ENCODE results near the gene VEGFC.

The VEGFC gene

DNA sequence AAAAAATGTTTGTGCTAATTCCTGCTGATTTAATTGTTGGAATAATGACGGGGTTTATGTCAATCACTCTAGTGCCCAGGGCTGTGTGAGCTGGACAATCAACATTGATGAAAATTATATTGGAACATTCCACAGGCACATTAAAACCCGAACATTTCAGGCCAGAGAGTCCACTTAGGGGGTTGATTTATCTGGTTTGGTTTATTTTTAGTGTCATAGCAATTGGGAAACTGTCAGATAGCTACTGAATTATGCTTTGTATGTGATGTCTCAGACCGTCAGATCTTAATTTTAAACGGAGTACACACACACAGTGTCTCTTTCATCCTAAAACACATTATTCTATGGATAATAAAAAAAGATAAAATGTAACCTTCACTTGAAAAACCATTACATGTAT is 51.5 kb downstream of the VEGFC start:
- Histone ChIP-seq H3K9me3 (ENCODE audit: insufficient read depth, low read depth, low read length) (no peaks in the 10 kb centered on the region), H3K4me2 (ENCODE audit: low read depth, low read length, poor library complexity, severe bottlenecking) (no peak overlapping the region), H3K4me1 (ENCODE audit: insufficient read depth, low read length, poor library complexity, severe bottlenecking) (no peaks in the 10 kb centered on the region), H2AFZ (ENCODE audit: low read length) (no peak overlapping the region), H3K9ac (ENCODE audit: low read depth, low read length, poor library complexity, severe bottlenecking) (no peak overlapping the region), H3K79me2 (ENCODE audit: insufficient read depth, low read length) (no peaks in the 10 kb centered on the region), H4K20me1 (ENCODE audit: insufficient read depth, low read length, poor library complexity, severe bottlenecking) (no peaks in the 10 kb centered on the region), H3K36me3 (ENCODE audit: insufficient read depth, low read length) (no peaks in the 10 kb centered on the region), H3F3A (ENCODE audit: low read depth) (no peaks in the 10 kb centered on the region), H3K9me2 (replicated peaks; ENCODE audit: low read depth, low read length) (no peaks in the 10 kb centered on the region), H3K4me3 (ENCODE audit: low read length, poor library complexity, severe bottlenecking) (no peak overlapping the region), H3K27me3 (ENCODE audit: insufficient read depth, low read length, poor library complexity, severe bottlenecking) (no peaks in the 10 kb centered on the region)
- TF ChIP-seq CTCF (conservative IDR thresholded peaks at IDR 0.05; ENCODE audit: low read length) = no peak
- no peak for TF ChIP-seq EZH2phosphoT487 (IDR thresholded peaks at IDR 0.05; ENCODE audit: borderline replicate concordance)

- H4K20me1 ChIP-seq (ENCODE audit: insufficient read depth, low read length, poor library complexity, severe bottlenecking) = no peaks in the 10 kb centered on the region
- TF ChIP-seq EZH2phosphoT487 (IDR thresholded peaks at IDR 0.05; ENCODE audit: borderline replicate concordance) = no peak
- TF ChIP-seq CTCF (conservative IDR thresholded peaks at IDR 0.05; ENCODE audit: low read length) = no peak
Observed at GRCh38 chr4:176735300-176735699, 57.4 kb downstream of the VEGFC start.

DNA sequence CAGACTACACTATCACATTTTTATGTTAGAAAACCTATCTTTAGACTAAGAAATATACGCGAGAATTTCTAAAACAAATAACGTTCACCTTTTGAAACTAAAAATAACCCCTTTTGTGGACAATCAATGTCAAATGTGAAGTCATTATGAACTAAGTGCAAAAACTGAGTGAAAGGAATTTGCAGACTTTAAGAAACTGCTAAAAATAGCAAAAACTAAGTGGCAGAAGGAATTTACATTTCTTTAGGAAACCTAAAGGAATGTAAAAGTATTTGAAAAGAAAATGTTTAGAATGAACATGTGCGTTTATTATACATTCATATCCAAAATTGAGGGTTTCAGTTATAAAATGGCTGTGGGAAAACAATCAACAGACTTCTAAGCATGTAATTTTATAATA is 58.3 kb downstream of the VEGFC start:
- no peaks in the 10 kb centered on the region for H3K27me3 ChIP-seq (ENCODE audit: insufficient read depth, low read length, poor library complexity, severe bottlenecking)
- TF ChIP-seq CTCF (conservative IDR thresholded peaks at IDR 0.05; ENCODE audit: low read length) (no peak), EZH2phosphoT487 (IDR thresholded peaks at IDR 0.05; ENCODE audit: borderline replicate concordance) (no peak)
- H3K79me2 ChIP-seq (ENCODE audit: insufficient read depth, low read length) = no peaks in the 10 kb centered on the region

More at GRCh38 chr4:176735300-176735699, 57.4 kb downstream of the VEGFC start:
- Histone ChIP-seq H3K4me1 (ENCODE audit: insufficient read depth, low read length, poor library complexity, severe bottlenecking) (no peaks in the 10 kb centered on the region), H3F3A (ENCODE audit: low read depth) (no peaks in the 10 kb centered on the region), H3K4me2 (ENCODE audit: low read depth, low read length, poor library complexity, severe bottlenecking) (no peak overlapping the region), H3K9me2 (replicated peaks; ENCODE audit: low read depth, low read length) (no peaks in the 10 kb centered on the region), H3K27me3 (ENCODE audit: insufficient read depth, low read length, poor library complexity, severe bottlenecking) (no peaks in the 10 kb centered on the region), H3K9me3 (ENCODE audit: insufficient read depth, low read depth, low read length) (no peaks in the 10 kb centered on the region), H3K4me3 (ENCODE audit: low read length, poor library complexity, severe bottlenecking) (no peak overlapping the region), H3K36me3 (ENCODE audit: insufficient read depth, low read length) (no peaks in the 10 kb centered on the region), H3K79me2 (ENCODE audit: insufficient read depth, low read length) (no peaks in the 10 kb centered on the region), H2AFZ (ENCODE audit: low read length) (no peak overlapping the region), H3K9ac (ENCODE audit: low read depth, low read length, poor library complexity, severe bottlenecking) (no peak overlapping the region)

More for the DNA sequence above, 58.3 kb downstream of the VEGFC start:
- H3K4me2 ChIP-seq (ENCODE audit: low read depth, low read length, poor library complexity, severe bottlenecking) = no peak overlapping the region
- H3K9me3 ChIP-seq (ENCODE audit: insufficient read depth, low read depth, low read length) = no peaks in the 10 kb centered on the region
- H3F3A ChIP-seq (ENCODE audit: low read depth) = no peaks in the 10 kb centered on the region
- H3K9ac ChIP-seq (ENCODE audit: low read depth, low read length, poor library complexity, severe bottlenecking) = no peak overlapping the region
- no peaks in the 10 kb centered on the region for H3K4me1 ChIP-seq (ENCODE audit: insufficient read depth, low read length, poor library complexity, severe bottlenecking)
- H3K4me3 ChIP-seq (ENCODE audit: low read length, poor library complexity, severe bottlenecking) = no peak overlapping the region
- H3K36me3 ChIP-seq (ENCODE audit: insufficient read depth, low read length) = no peaks in the 10 kb centered on the region
- no peaks in the 10 kb centered on the region for H3K9me2 ChIP-seq (replicated peaks; ENCODE audit: low read depth, low read length)
- no peak overlapping the region for H2AFZ ChIP-seq (ENCODE audit: low read length)
- no peaks in the 10 kb centered on the region for H4K20me1 ChIP-seq (ENCODE audit: insufficient read depth, low read length, poor library complexity, severe bottlenecking)
